ENCODE data around the gene OR10G3. TPM values are rescaled to one million over a fixed set of nuclear protein-coding genes. Genes with fewer than 3 reads are reported as not detected.

OR10G3 gene
- total RNA-seq, 1 donor from 2014 or later = not detected

Other genes starting within 250 kb of the OR10G3 start
- 28.5 TPM for gene SUPT16H, start 196.1 kb downstream of the OR10G3 start, total RNA-seq
- 28.8 TPM for gene CHD8, start 124.0 kb downstream of the OR10G3 start, total RNA-seq
- gene RAB2B, start 103.1 kb downstream of the OR10G3 start, total RNA-seq = 17.0 TPM
- 93.4 TPM for gene TOX4, start 102.9 kb downstream of the OR10G3 start, total RNA-seq
- 27.3 TPM for gene METTL3, start 68.7 kb downstream of the OR10G3 start, total RNA-seq
- 4.2 TPM for gene SALL2, start 53.7 kb downstream of the OR10G3 start, total RNA-seq
- gene OR10G2, start 54.9 kb upstream of the OR10G3 start, total RNA-seq = not detected
- not detected for gene OR4E2, start 73.8 kb upstream of the OR10G3 start, total RNA-seq
- not detected for gene OR4E1, start 93.7 kb upstream of the OR10G3 start, total RNA-seq

All from left ventricle myocardium superior (tissue), 1 donor.